Activated T-helper 1 cell treated with anti-CD3 and anti-CD28 coated beads, Interleukin-12 subunit alpha, Interleukin-12 subunit beta, Interleukin-2, Interleukin-4 antibody, amounts not matched to agents 30 ng/mL and 10 ng/mL and 1 ng/mL, durations not matched to agents 14 hours and 24 hours and 36 hours (primary cell): ENCODE results near the gene MUC2. TPM values are rescaled to one million over a fixed set of nuclear protein-coding genes. Genes with fewer than 3 reads are reported as not detected.

Experiments used
- DNase-seq: peaks from one replicate; pipeline ENCODE4 v3.0.0; 2021; ENCODE audit warnings: low spot score
- H3K27ac Mint-ChIP-seq: one replicate; pipeline ENCODE4 v1.8.0; 2021; ENCODE audit warnings: mild to moderate bottlenecking, mixed read lengths
- H3K27me3 Mint-ChIP-seq: one replicate; pipeline ENCODE4 v1.8.0; 2022; ENCODE audit warnings: mild to moderate bottlenecking, moderate library complexity, mixed read lengths; ENCODE audit not compliant: insufficient read depth
- H3K36me3 Mint-ChIP-seq: one replicate; pipeline ENCODE4 v1.8.0; 2021; ENCODE audit warnings: low read depth, mixed read lengths
- H3K4me1 Mint-ChIP-seq: one replicate; pipeline ENCODE4 v1.8.0; 2021; ENCODE audit warnings: low read depth, mixed read lengths
- H3K4me3 Mint-ChIP-seq: one replicate; pipeline ENCODE4 v1.8.0; 2021; ENCODE audit warnings: mild to moderate bottlenecking, moderate library complexity, mixed read lengths
- H3K9me3 Mint-ChIP-seq: one replicate; pipeline ENCODE4 v1.8.0; 2021; ENCODE audit warnings: mixed read lengths
- intact Hi-C: fragments of 100-400 bp; cut with micrococcal nuclease; formaldehyde crosslinking; loops from one replicate; pipeline ENCODE4 v1.15.1; 2024
- total RNA-seq: library from RNA; stranded (reverse); gene quantifications from 2 replicates; pipeline ENCODE4 v1.2.3, GENCODE V29; 2022

Gene MUC2
- total RNA-seq, 1 donor from 2014 or later = not detected

GRCh38 chr11:1040428-1041148 lies 34.1 kb upstream of the MUC2 start:
- H3K27ac Mint-ChIP-seq = no peak overlapping the region

GRCh38 chr11:1041149-1041467 lies 33.6 kb upstream of the MUC2 start:
- intact Hi-C loops = no loop called here
- Mint-ChIP-seq H3K27ac (no peak overlapping the region), H3K36me3 (no peaks in the 10 kb centered on the region), H3K4me3 (no peak overlapping the region), H3K4me1 (no peaks in the 10 kb centered on the region), H3K9me3 (no peaks in the 10 kb centered on the region), H3K27me3 (peaks cover 2% of the 10 kb centered on the region)
- DNase-seq = no peak

More at GRCh38 chr11:1040428-1041148, 34.1 kb upstream of the MUC2 start:
- Mint-ChIP-seq H3K9me3 (no peaks in the 10 kb centered on the region), H3K4me3 (no peak overlapping the region), H3K36me3 (no peaks in the 10 kb centered on the region), H3K4me1 (no peaks in the 10 kb centered on the region), H3K27me3 (peaks cover 2% of the 10 kb centered on the region)
- DNase-seq = no peak
- intact Hi-C loops = no loop called here

- Mint-ChIP-seq H3K4me3 (no peak overlapping the region), H3K27ac (no peak overlapping the region), H3K27me3 (peaks cover 5% of the 10 kb centered on the region), H3K4me1 (no peaks in the 10 kb centered on the region), H3K9me3 (no peaks in the 10 kb centered on the region), H3K36me3 (no peaks in the 10 kb centered on the region)
- DNase-seq = no peak
- intact Hi-C loops = no loop called here
Observed at GRCh38 chr11:1041471-1041870, 33.2 kb upstream of the MUC2 start.

- Mint-ChIP-seq H3K4me3 (no peak overlapping the region), H3K9me3 (no peaks in the 10 kb centered on the region), H3K36me3 (no peaks in the 10 kb centered on the region), H3K27me3 (peaks cover 7% of the 10 kb centered on the region), H3K4me1 (no peaks in the 10 kb centered on the region), H3K27ac (no peak overlapping the region)
- DNase-seq = no peak
- intact Hi-C loops = no loop called here
Observed at GRCh38 chr11:1041936-1042608, 32.6 kb upstream of the MUC2 start.

- Mint-ChIP-seq H3K36me3 (no peaks in the 10 kb centered on the region), H3K27me3 (peaks cover 7% of the 10 kb centered on the region), H3K4me3 (no peak overlapping the region), H3K27ac (no peak overlapping the region), H3K9me3 (no peaks in the 10 kb centered on the region), H3K4me1 (no peaks in the 10 kb centered on the region)
- intact Hi-C loops = no loop called here
- DNase-seq = no peak
Observed at GRCh38 chr11:1042626-1043562, 31.8 kb upstream of the MUC2 start.

GRCh38 chr11:1043563-1044096 lies 31.0 kb upstream of the MUC2 start:
- Mint-ChIP-seq H3K36me3 (no peaks in the 10 kb centered on the region), H3K9me3 (no peaks in the 10 kb centered on the region), H3K27me3 (peaks cover 7% of the 10 kb centered on the region), H3K4me1 (no peaks in the 10 kb centered on the region), H3K4me3 (no peak overlapping the region), H3K27ac (no peak overlapping the region)
- intact Hi-C loops = no loop called here
- DNase-seq = no peak

GRCh38 chr11:1044160-1044559 lies 30.5 kb upstream of the MUC2 start:
- no peak for DNase-seq
- Mint-ChIP-seq H3K4me1 (no peaks in the 10 kb centered on the region), H3K4me3 (no peak overlapping the region), H3K9me3 (no peaks in the 10 kb centered on the region), H3K27me3 (peaks cover 8% of the 10 kb centered on the region), H3K36me3 (no peaks in the 10 kb centered on the region), H3K27ac (no peak overlapping the region)
- intact Hi-C loops = no loop called here

GRCh38 chr11:1047595-1048156 lies 27.0 kb upstream of the MUC2 start:
- peaks cover 10% of the 10 kb centered on the region for H3K27me3 Mint-ChIP-seq
- no peaks in the 10 kb centered on the region for H3K36me3 Mint-ChIP-seq
- H3K4me1 Mint-ChIP-seq = no peaks in the 10 kb centered on the region
- H3K9me3 Mint-ChIP-seq = no peaks in the 10 kb centered on the region
- no peak for DNase-seq
- H3K27ac Mint-ChIP-seq = no peak overlapping the region
- intact Hi-C loops = no loop called here
- no peak overlapping the region for H3K4me3 Mint-ChIP-seq

GRCh38 chr11:1048375-1049070 lies 26.2 kb upstream of the MUC2 start:
- intact Hi-C loops = no loop called here
- no peak for DNase-seq
- H3K4me1 Mint-ChIP-seq = no peaks in the 10 kb centered on the region
- H3K27me3 Mint-ChIP-seq = peaks cover 10% of the 10 kb centered on the region
- no peak overlapping the region for H3K4me3 Mint-ChIP-seq
- H3K27ac Mint-ChIP-seq = no peak overlapping the region
- no peaks in the 10 kb centered on the region for H3K9me3 Mint-ChIP-seq
- H3K36me3 Mint-ChIP-seq = no peaks in the 10 kb centered on the region

- no peaks in the 10 kb centered on the region for H3K9me3 Mint-ChIP-seq
- no peaks in the 10 kb centered on the region for H3K4me1 Mint-ChIP-seq
- no peak overlapping the region for H3K4me3 Mint-ChIP-seq
- H3K27me3 Mint-ChIP-seq = peaks cover 10% of the 10 kb centered on the region
- intact Hi-C loops = no loop called here
- H3K27ac Mint-ChIP-seq = no peak overlapping the region
- H3K36me3 Mint-ChIP-seq = no peaks in the 10 kb centered on the region
- DNase-seq = no peak
Observed at GRCh38 chr11:1049071-1049405, 25.6 kb upstream of the MUC2 start.

GRCh38 chr11:1049431-1049891 lies 25.2 kb upstream of the MUC2 start:
- no peak for DNase-seq
- H3K4me1 Mint-ChIP-seq = no peaks in the 10 kb centered on the region
- peaks cover 10% of the 10 kb centered on the region for H3K27me3 Mint-ChIP-seq
- H3K9me3 Mint-ChIP-seq = no peaks in the 10 kb centered on the region
- no peaks in the 10 kb centered on the region for H3K36me3 Mint-ChIP-seq
- H3K4me3 Mint-ChIP-seq = no peak overlapping the region
- intact Hi-C loops = no loop called here
- H3K27ac Mint-ChIP-seq = no peak overlapping the region

- Mint-ChIP-seq H3K27ac (no peak overlapping the region), H3K9me3 (no peaks in the 10 kb centered on the region), H3K27me3 (peaks cover 8% of the 10 kb centered on the region), H3K36me3 (no peaks in the 10 kb centered on the region), H3K4me1 (no peaks in the 10 kb centered on the region), H3K4me3 (no peak overlapping the region)
- intact Hi-C loops = loop anchor here (2.0 kb wide), 1 partner anchor 139 kb away; the partner anchor contains the start of gene CHID1
- DNase-seq = no peak
Observed at GRCh38 chr11:1049911-1050580, 24.6 kb upstream of the MUC2 start.
